Brain microvascular endothelial cell (primary cell): Measurements from ENCODE around the gene CYTH4.

Experiments used
- DNase-seq: peaks from one replicate; pipeline ENCODE4 v3.0.0-alpha.2; 2020
- H3K27ac ChIP-seq: fragments of 250-450 bp; sonication (Bioruptor Pico); 2 replicates; pipeline ENCODE4 v1.5.1; 2020; ENCODE audit warnings: mild to moderate bottlenecking, moderate library complexity
- H3K27me3 ChIP-seq: fragments of 250-450 bp; sonication (Bioruptor Pico); replicated peaks from 2 replicates; pipeline ENCODE4 v1.5.1; 2020; ENCODE audit warnings: mild to moderate bottlenecking
- H3K36me3 ChIP-seq: fragments of 250-450 bp; sonication (Bioruptor Pico); replicated peaks from 2 replicates; pipeline ENCODE4 v1.5.1; 2020; ENCODE audit warnings: mild to moderate bottlenecking
- H3K4me3 ChIP-seq: 2 replicates; pipeline ENCODE4 v1.5.1; 2011; ENCODE audit warnings: low read depth, mild to moderate bottlenecking, control low read depth, low read length, moderate library complexity
- CTCF ChIP-seq: IDR thresholded peaks from 2 replicates; pipeline ENCODE4 v1.5.1; 2011; ENCODE audit warnings: low read depth, mild to moderate bottlenecking, moderate library complexity, low read length, control low read depth, inconsistent platforms; ENCODE audit errors: missing control alignments
- in situ Hi-C: cut with HindIII; loops from 2 replicates; pipeline ENCODE4 v1.10.0; 2017; ENCODE audit warnings: low sequenced_read_pairs, low pct_ligation_motif_present

Gene CYTH4

GRCh38 chr22:37300551-37301017 lies 18.3 kb downstream of the CYTH4 start:
- H3K27ac ChIP-seq = no peak overlapping the region
- H3K27me3 ChIP-seq = no peaks in the 10 kb centered on the region
- no peak for DNase-seq
- H3K36me3 ChIP-seq = no peaks in the 10 kb centered on the region
- in situ Hi-C loops = no loop called here
- H3K4me3 ChIP-seq = no peak overlapping the region
- no peak for TF ChIP-seq CTCF

- no peak for DNase-seq
- Histone ChIP-seq H3K27me3 (no peaks in the 10 kb centered on the region), H3K27ac (no peak overlapping the region), H3K4me3 (no peak overlapping the region), H3K36me3 (no peaks in the 10 kb centered on the region)
- in situ Hi-C loops = no loop called here
- no peak for TF ChIP-seq CTCF
Observed at GRCh38 chr22:37301144-37301830, 19.0 kb downstream of the CYTH4 start.

GRCh38 chr22:37302674-37303555 lies 20.6 kb downstream of the CYTH4 start:
- Histone ChIP-seq H3K27me3 (no peaks in the 10 kb centered on the region), H3K4me3 (no peak overlapping the region), H3K27ac (peak overlapping the region; percentile 93), H3K36me3 (no peaks in the 10 kb centered on the region)
- TF ChIP-seq CTCF = no peak
- in situ Hi-C loops = no loop called here
- DNase-seq = no peak

GRCh38 chr22:37303821-37304274 lies 21.5 kb downstream of the CYTH4 start:
- no peak for TF ChIP-seq CTCF
- peak overlapping the region; percentile 93 for H3K27ac ChIP-seq
- in situ Hi-C loops = no loop called here
- DNase-seq = peak; percentile 91
- no peak overlapping the region for H3K4me3 ChIP-seq
- no peaks in the 10 kb centered on the region for H3K27me3 ChIP-seq
- H3K36me3 ChIP-seq = no peaks in the 10 kb centered on the region

- no peaks in the 10 kb centered on the region for H3K36me3 ChIP-seq
Observed at GRCh38 chr22:37304595-37305343, 22.5 kb downstream of the CYTH4 start.

More at GRCh38 chr22:37304595-37305343, 22.5 kb downstream of the CYTH4 start:
- no peak for TF ChIP-seq CTCF
- no peak overlapping the region for H3K4me3 ChIP-seq
- no peaks in the 10 kb centered on the region for H3K27me3 ChIP-seq
- peak; percentile 69 for DNase-seq
- in situ Hi-C loops = no loop called here
- H3K27ac ChIP-seq = peak overlapping the region; percentile 93
